Liver (tissue), 9 donors: ENCODE data around the gene IPMK. TPM values are rescaled to one million over a fixed set of nuclear protein-coding genes. Genes with fewer than 3 reads are reported as not detected.

Experiments used
- DNase-seq: peaks from one replicate; pipeline ENCODE4 v3.0.0-alpha.2; 2017; ENCODE audit warnings: low spot score
- H3K27ac ChIP-seq, 2 donors: one replicate each; pipeline ENCODE4 v1.7.0; 2013; ENCODE audit warnings: inconsistent platforms in 2 of 2, low read length in 2 of 2, control low read depth in 1 of 2, low read depth in 1 of 2, mild to moderate bottlenecking in 1 of 2
- H3K27me3 ChIP-seq, 4 donors: one replicate each; pipeline versions ENCODE4 v1.6.1 to v1.7.0; 2013; ENCODE audit warnings: low read length in 3 of 4, inconsistent platforms in 1 of 4, mild to moderate bottlenecking in 1 of 4, moderate library complexity in 1 of 4; ENCODE audit not compliant: control insufficient read depth in 4 of 4, insufficient read depth in 4 of 4
- H3K36me3 ChIP-seq, 4 donors: one replicate each; pipeline versions ENCODE4 v1.6.1 to v1.7.0; 2013; ENCODE audit warnings: low read length in 3 of 4, mild to moderate bottlenecking in 3 of 4, low read depth in 1 of 4, moderate library complexity in 1 of 4; ENCODE audit not compliant: control insufficient read depth in 4 of 4, insufficient read depth in 3 of 4
- H3K4me1 ChIP-seq, 4 donors: one replicate each; pipeline versions ENCODE4 v1.6.1 to v1.7.0; 2013; ENCODE audit warnings: low read length in 3 of 4, mild to moderate bottlenecking in 3 of 4, moderate library complexity in 1 of 4; ENCODE audit not compliant: control insufficient read depth in 4 of 4, insufficient read depth in 4 of 4
- H3K4me3 ChIP-seq, 3 donors: one replicate each; pipeline versions ENCODE4 v1.6.1 to v1.7.0; 2013; ENCODE audit warnings: low read length in 3 of 3, control low read depth in 1 of 3, low read depth in 1 of 3, mild to moderate bottlenecking in 1 of 3
- H3K9ac ChIP-seq, 2 donors: one replicate each; pipeline ENCODE4 v1.7.0; 2013; ENCODE audit warnings: low read length in 2 of 2, mild to moderate bottlenecking in 2 of 2, moderate library complexity in 2 of 2, control low read depth in 1 of 2, low read depth in 1 of 2
- H3K9me3 ChIP-seq, 4 donors: one replicate each; pipeline versions ENCODE4 v1.6.1 to v1.7.0; 2013; ENCODE audit warnings: low read length in 3 of 4; ENCODE audit not compliant: control insufficient read depth in 4 of 4
- EGR1 ChIP-seq, 2 donors: IDR thresholded peaks; 2 replicates each; pipeline ENCODE4 v1.6.1; 2016 to 2018; ENCODE audit warnings: antibody characterized with exemption in 2 of 2, low read depth in 2 of 2
- FOXA1 ChIP-seq: IDR thresholded peaks from 2 replicates; pipeline ENCODE4 v1.6.1; 2016; ENCODE audit warnings: antibody characterized with exemption
- FOXA2 ChIP-seq: IDR thresholded peaks from 2 replicates; pipeline ENCODE4 v1.6.1; 2016; ENCODE audit warnings: antibody characterized with exemption
- GABPA ChIP-seq, 2 donors: IDR thresholded peaks in 1 of 2; conservative IDR thresholded peaks in 1 of 2; 2 replicates each; pipeline ENCODE4 v1.6.1; 2016; ENCODE audit warnings: antibody characterized with exemption in 2 of 2, mild to moderate bottlenecking in 1 of 2, moderate library complexity in 1 of 2
- HNF4A ChIP-seq, 2 donors: conservative IDR thresholded peaks; 2 replicates each; pipeline ENCODE4 v1.6.1; 2016; ENCODE audit warnings: antibody characterized with exemption in 2 of 2, mild to moderate bottlenecking in 2 of 2
- HNF4G ChIP-seq: IDR thresholded peaks from 2 replicates; pipeline ENCODE4 v1.6.1; 2016; ENCODE audit warnings: antibody characterized with exemption
- JUND ChIP-seq, 2 donors: IDR thresholded peaks; 2 replicates each; pipeline ENCODE4 v1.6.1; 2016; ENCODE audit warnings: antibody characterized with exemption in 2 of 2
- NR2F2 ChIP-seq: IDR thresholded peaks from 2 replicates; pipeline ENCODE4 v1.6.1; 2016; ENCODE audit warnings: antibody characterized with exemption
- RAD21 ChIP-seq, 2 donors: IDR thresholded peaks; 2 replicates each; pipeline ENCODE4 v1.6.1; 2016; ENCODE audit warnings: antibody characterized with exemption in 2 of 2, mild to moderate bottlenecking in 2 of 2
- RXRA ChIP-seq, 2 donors: IDR thresholded peaks; 2 replicates each; pipeline ENCODE4 v1.6.1; 2017 to 2018; ENCODE audit warnings: antibody characterized with exemption in 2 of 2, mild to moderate bottlenecking in 1 of 2
- SP1 ChIP-seq: IDR thresholded peaks from 2 replicates; pipeline ENCODE4 v1.6.1; 2018; ENCODE audit warnings: antibody characterized with exemption, mild to moderate bottlenecking
- YY1 ChIP-seq: IDR thresholded peaks from 2 replicates; pipeline ENCODE4 v1.6.1; 2016; ENCODE audit warnings: antibody characterized with exemption, mild to moderate bottlenecking
- WGBS: extraction: QIAGEN DNeasy Blood & Tissue Kit; methylation state at CpG from one replicate; pipeline ENCODE4 v1.1.7; 2013; 5-methylcytosine and 5-hydroxymethylcytosine counted together
- polyA plus RNA-seq, 2 donors: library from polyadenylated mRNA; stranded (reverse) in 1 of 2; unstranded in 1 of 2; fragments of 200-250 nt in 1 of 2; fragments of >200 nt in 1 of 2; fragmentation: Nextera tagmentation in 1 of 2; extraction: Ambion mirVana in 1 of 2; gene quantifications; one replicate each; pipeline versions ENCODE4 v1.2.1 to v1.2.3, GENCODE V29; 2013 to 2015
- total RNA-seq, 2 donors: library from RNA; depleted of rRNA; stranded (reverse); fragments of >200 nt; gene quantifications; one replicate each; pipeline ENCODE4 v1.2.3, GENCODE V29; 2014
- TF ChIP-seq, protein P1 (sequence below): IDR thresholded peaks from 2 replicates; pipeline ENCODE4 v1.6.1; 2016; ENCODE audit warnings: antibody characterized with exemption
- TF ChIP-seq, protein P2 (sequence below): fragments of 150-350 bp; IDR thresholded peaks from 2 replicates; pipeline ENCODE4 v1.5.1; 2017; ENCODE audit warnings: improper control_type of control experiment, low read depth, low read length; ENCODE audit not compliant: missing input control
- TF ChIP-seq, protein P3 (sequence below): IDR thresholded peaks from 2 replicates; pipeline ENCODE4 v1.6.1; 2016; ENCODE audit warnings: antibody characterized with exemption, mild to moderate bottlenecking
- donor health status: healthy.
- donor health status: healthy.
- donor health status: healthy.
- donor health status: healthy.
- donor health status: healthy.

Gene IPMK
- total and polyA plus RNA-seq, 4 donors, result 1.4 to 5.2 (median 3.3) TPM

DNA sequence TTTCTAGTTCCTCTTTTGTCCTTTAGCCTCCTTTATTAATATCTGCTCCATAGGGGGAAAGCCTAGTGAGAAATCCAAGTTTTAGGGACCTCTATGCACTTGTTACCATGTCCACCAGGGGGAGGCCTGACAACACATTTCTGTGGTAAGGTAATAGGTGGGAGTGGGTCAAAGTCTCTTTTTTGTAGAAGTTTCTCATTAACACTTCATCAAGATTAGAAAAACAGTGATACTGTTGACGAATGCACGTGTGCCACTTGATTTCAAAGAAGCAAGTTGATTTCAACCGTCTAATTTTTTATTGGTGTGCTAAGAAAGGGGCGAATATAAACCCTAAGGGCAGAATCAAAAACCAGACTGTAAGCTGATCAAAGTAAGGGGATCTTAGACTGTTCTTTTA lies 31.9 kb upstream of the IPMK start:
- DNase-seq, result peak; percentile 61
- no peak overlapping the region for H3K27ac ChIP-seq
- 9% methylated on average over 4 of the region's 4 CpGs for WGBS
- TF ChIP-seq, protein P1, sequence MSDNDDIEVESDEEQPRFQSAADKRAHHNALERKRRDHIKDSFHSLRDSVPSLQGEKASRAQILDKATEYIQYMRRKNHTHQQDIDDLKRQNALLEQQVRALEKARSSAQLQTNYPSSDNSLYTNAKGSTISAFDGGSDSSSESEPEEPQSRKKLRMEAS, result no peak
- peak; percentile 88 to 91 for TF ChIP-seq RAD21 (IDR thresholded peaks at IDR 0.05)
- TF ChIP-seq YY1, result no peak
- peak; percentile 50 for TF ChIP-seq HNF4G
- TF ChIP-seq RXRA (IDR thresholded peaks at IDR 0.05), result no peak
- TF ChIP-seq FOXA1, result no peak
- no peak for TF ChIP-seq GABPA (IDR thresholded peaks at IDR 0.05 in 1 of 2, conservative IDR thresholded peaks at IDR 0.05 in 1 of 2)
- TF ChIP-seq SP1, result peak; percentile 11
- TF ChIP-seq NR2F2, result no peak
- TF ChIP-seq HNF4A (conservative IDR thresholded peaks at IDR 0.05), result peak; percentile 48 to 71
- no peak for TF ChIP-seq FOXA2
- TF ChIP-seq, protein P2, sequence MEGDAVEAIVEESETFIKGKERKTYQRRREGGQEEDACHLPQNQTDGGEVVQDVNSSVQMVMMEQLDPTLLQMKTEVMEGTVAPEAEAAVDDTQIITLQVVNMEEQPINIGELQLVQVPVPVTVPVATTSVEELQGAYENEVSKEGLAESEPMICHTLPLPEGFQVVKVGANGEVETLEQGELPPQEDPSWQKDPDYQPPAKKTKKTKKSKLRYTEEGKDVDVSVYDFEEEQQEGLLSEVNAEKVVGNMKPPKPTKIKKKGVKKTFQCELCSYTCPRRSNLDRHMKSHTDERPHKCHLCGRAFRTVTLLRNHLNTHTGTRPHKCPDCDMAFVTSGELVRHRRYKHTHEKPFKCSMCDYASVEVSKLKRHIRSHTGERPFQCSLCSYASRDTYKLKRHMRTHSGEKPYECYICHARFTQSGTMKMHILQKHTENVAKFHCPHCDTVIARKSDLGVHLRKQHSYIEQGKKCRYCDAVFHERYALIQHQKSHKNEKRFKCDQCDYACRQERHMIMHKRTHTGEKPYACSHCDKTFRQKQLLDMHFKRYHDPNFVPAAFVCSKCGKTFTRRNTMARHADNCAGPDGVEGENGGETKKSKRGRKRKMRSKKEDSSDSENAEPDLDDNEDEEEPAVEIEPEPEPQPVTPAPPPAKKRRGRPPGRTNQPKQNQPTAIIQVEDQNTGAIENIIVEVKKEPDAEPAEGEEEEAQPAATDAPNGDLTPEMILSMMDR, result peak; percentile 87
- TF ChIP-seq, protein P3, sequence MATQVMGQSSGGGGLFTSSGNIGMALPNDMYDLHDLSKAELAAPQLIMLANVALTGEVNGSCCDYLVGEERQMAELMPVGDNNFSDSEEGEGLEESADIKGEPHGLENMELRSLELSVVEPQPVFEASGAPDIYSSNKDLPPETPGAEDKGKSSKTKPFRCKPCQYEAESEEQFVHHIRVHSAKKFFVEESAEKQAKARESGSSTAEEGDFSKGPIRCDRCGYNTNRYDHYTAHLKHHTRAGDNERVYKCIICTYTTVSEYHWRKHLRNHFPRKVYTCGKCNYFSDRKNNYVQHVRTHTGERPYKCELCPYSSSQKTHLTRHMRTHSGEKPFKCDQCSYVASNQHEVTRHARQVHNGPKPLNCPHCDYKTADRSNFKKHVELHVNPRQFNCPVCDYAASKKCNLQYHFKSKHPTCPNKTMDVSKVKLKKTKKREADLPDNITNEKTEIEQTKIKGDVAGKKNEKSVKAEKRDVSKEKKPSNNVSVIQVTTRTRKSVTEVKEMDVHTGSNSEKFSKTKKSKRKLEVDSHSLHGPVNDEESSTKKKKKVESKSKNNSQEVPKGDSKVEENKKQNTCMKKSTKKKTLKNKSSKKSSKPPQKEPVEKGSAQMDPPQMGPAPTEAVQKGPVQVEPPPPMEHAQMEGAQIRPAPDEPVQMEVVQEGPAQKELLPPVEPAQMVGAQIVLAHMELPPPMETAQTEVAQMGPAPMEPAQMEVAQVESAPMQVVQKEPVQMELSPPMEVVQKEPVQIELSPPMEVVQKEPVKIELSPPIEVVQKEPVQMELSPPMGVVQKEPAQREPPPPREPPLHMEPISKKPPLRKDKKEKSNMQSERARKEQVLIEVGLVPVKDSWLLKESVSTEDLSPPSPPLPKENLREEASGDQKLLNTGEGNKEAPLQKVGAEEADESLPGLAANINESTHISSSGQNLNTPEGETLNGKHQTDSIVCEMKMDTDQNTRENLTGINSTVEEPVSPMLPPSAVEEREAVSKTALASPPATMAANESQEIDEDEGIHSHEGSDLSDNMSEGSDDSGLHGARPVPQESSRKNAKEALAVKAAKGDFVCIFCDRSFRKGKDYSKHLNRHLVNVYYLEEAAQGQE, result no peak
- TF ChIP-seq JUND (IDR thresholded peaks at IDR 0.05), result no peak
- TF ChIP-seq EGR1 (IDR thresholded peaks at IDR 0.05; ENCODE audit: low read depth in 2 of 2), result no peak
- H3K9me3 ChIP-seq, result no peaks in the 10 kb centered on the region
- peaks cover 0 to 3% (median 0%) of the 10 kb centered on the region in 4 donors for H3K27me3 ChIP-seq
- H3K9ac ChIP-seq, result no peak overlapping the region
- H3K4me3 ChIP-seq, result peak overlapping the region in 1 of 3 donors; percentile 27
- H3K36me3 ChIP-seq, result no peaks in the 10 kb centered on the region
- H3K4me1 ChIP-seq, result no peaks in the 10 kb centered on the region

DNA sequence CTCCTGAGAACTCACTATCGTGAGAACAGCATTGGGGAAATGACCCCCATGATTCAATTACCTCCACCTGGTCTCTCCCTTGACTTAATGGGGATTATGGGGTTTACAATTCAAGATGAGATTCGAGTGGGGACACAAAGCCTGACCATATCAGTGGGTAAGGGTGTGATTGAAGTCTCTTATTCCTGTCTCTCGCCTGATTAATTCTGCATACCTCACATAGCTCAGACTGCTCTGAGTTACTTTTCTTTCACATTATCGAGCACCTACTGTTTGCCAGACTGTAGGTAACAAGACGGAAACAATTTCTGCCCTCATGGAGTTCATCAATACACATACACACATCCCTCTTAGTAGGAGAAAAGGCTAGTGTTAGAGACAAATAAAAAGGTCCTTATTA lies 26.3 kb upstream of the IPMK start:
- WGBS, result 87% methylated on average over 5 of the region's 5 CpGs
- H3K4me1 ChIP-seq, result no peaks in the 10 kb centered on the region
- no peak for DNase-seq
- no peak overlapping the region for H3K4me3 ChIP-seq
- no peaks in the 10 kb centered on the region for H3K36me3 ChIP-seq
- TF ChIP-seq FOXA1, result no peak
- TF ChIP-seq RAD21 (IDR thresholded peaks at IDR 0.05), result no peak
- TF ChIP-seq NR2F2, result no peak
- TF ChIP-seq, protein P2, result no peak
- no peak for TF ChIP-seq YY1
- no peak for TF ChIP-seq HNF4A (conservative IDR thresholded peaks at IDR 0.05)
- no peak for TF ChIP-seq FOXA2
- TF ChIP-seq SP1, result no peak
- TF ChIP-seq EGR1 (IDR thresholded peaks at IDR 0.05; ENCODE audit: low read depth in 2 of 2), result no peak
- TF ChIP-seq RXRA (IDR thresholded peaks at IDR 0.05), result no peak
- no peak for TF ChIP-seq JUND (IDR thresholded peaks at IDR 0.05)
- H3K27me3 ChIP-seq, result no peaks in the 10 kb centered on the region
- H3K9ac ChIP-seq, result no peak overlapping the region
- H3K9me3 ChIP-seq, result no peaks in the 10 kb centered on the region
- no peak overlapping the region for H3K27ac ChIP-seq
